GM18861 (cell line): ENCODE measurements around the gene CSE1L.
A peak's percentile ranks its signal among the peaks of the same experiment; 100 is the strongest.
"Not testable (repeated sequence)": the region's sequence is repeated elsewhere in the genome, so short reads cannot be mapped to it uniquely, and the experiment has no call there.

ENCODE experiments used
- ATAC-seq: cut with Tn5 transposase; IDR thresholded peaks from one replicate; pipeline ENCODE4 v1.9.1; 2021; ENCODE audit not compliant: unreplicated experiment

CSE1L gene

DNA sequence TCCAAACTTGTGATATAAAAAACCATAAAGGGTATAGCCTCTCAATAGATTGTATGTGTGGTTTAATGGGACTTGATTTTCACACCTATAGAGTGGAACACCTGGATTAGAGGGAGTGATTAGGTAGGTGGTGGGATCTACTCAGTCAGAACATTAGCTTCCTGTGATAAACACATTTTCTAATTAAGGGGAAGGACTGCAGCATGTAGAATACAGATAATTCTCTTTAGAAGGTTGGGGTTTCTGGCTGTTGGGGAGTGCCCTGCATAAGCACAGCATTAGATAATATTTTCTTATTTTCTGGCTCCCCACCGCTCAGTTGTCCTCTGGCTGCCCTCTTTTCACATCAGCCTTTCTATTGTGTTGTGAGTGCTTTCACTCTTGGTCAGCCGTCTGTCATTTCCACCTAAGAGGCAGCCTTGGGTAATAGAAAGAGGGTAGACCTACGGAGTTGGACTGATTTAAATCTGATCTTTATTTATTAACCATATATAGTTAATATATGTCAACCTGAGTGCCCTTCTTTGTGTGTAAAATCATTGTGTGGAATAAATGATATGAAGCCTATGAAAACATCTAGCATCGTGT is 8.0 kb downstream of the CSE1L start:
- peak; percentile 48 for ATAC-seq

DNA sequence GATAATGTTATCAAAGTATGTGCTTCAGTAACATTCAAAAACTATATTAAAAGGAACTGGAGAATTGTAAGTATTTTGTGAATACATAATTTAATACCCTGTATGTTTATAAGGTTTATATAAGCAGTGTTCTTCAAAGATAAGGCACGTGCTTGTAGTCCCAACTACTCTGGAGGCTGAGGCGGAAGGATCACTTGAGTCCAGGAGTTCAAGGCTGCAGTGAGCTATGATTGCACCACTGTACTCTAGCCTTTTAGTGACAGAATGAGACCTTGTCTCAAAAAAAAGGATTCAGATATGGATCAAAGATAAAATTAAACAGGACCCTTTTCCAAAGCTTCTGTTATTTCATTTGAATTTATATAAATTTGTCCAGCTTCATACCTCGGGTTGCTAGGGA is 17.2 kb downstream of the CSE1L start:
- no peak for ATAC-seq

- ATAC-seq: no peak
Measured at GRCh38 chr20:49074521-49074920, 28.4 kb downstream of the CSE1L start.

GRCh38 chr20:49078310-49078709 is 32.2 kb downstream of the CSE1L start:
- no peak for ATAC-seq

DNA sequence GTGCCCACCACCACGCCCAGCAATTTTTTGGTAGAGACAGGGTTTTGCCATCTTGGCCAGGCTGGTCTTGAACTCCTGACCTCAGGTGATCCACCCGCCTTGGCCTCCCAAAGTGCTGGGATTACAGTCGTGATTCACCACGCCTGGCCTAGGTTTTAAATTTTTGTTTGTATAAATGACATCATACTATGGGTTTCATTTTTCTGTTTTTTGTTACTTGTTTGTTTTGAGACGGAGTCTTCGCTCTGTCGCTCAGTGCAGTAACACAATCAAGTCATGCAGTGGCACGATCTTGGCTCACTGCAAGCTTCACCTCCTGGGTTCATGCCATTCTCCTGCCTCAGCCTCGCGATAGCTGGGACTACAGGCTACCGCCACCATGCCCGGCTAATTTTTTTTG is 36.2 kb downstream of the CSE1L start:
- not testable (repeated sequence) for ATAC-seq

GRCh38 chr20:49091104-49091503 is 45.0 kb downstream of the CSE1L start:
- ATAC-seq: no peak

GRCh38 chr20:49091762-49092161 is 45.6 kb downstream of the CSE1L start:
- no peak for ATAC-seq

GRCh38 chr20:49096203-49096730 is 50.2 kb downstream of the CSE1L start:
- no peak for ATAC-seq

- no peak for ATAC-seq
Measured at GRCh38 chr20:49097159-49097558, 51.0 kb downstream of the CSE1L start.

- no peak for ATAC-seq
Measured at GRCh38 chr20:49098136-49098535, 52.0 kb downstream of the CSE1L start.

- ATAC-seq: no peak
Measured at GRCh38 chr20:49099011-49099410, 52.9 kb downstream of the CSE1L start.

DNA sequence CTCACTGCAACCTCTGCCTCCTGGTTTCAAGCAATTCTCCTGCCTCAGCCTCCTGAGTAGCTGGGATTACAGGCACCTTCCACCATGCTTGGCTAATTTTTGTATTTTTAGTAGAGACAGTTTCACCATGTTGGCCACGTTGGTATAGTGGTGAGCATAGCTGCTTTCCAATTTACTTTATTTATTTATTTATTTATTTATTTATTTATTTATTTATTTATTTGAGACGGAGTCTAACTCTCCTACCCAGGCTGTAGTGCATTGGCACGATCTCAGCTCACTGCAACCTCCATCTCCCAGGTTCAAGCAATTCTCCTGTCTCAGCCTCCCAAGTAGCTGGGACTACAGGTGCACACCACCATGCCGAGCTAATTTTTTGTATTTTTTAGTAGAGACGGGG is 54.2 kb downstream of the CSE1L start:
- not testable (repeated sequence) for ATAC-seq

GRCh38 chr20:49100972-49101371 is 54.9 kb downstream of the CSE1L start:
- no peak for ATAC-seq

DNA sequence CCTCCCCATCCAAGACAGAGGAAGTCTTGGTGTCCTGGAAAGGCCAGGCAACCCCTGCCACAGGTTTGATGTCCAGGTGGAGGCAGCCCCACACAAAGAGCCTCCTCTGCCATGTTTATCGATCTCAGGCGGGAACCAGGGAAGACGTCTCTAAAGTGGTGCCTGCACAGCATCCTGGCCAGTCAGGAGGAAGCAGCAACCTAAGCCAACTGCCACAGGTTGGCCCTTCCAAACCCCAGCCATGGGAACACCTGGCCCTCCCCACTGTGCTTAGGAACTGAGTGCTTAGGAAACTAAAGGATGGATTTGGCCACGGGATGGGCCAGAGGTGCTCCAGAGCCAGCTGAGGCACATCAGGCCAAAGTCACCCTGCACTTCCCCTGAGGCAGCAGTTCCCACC is 56.9 kb downstream of the CSE1L start:
- no peak for ATAC-seq

- ATAC-seq: no peak
Measured at GRCh38 chr20:49103647-49104364, 57.7 kb downstream of the CSE1L start.

GRCh38 chr20:49104365-49104648 is 58.2 kb downstream of the CSE1L start:
- ATAC-seq: no peak

DNA sequence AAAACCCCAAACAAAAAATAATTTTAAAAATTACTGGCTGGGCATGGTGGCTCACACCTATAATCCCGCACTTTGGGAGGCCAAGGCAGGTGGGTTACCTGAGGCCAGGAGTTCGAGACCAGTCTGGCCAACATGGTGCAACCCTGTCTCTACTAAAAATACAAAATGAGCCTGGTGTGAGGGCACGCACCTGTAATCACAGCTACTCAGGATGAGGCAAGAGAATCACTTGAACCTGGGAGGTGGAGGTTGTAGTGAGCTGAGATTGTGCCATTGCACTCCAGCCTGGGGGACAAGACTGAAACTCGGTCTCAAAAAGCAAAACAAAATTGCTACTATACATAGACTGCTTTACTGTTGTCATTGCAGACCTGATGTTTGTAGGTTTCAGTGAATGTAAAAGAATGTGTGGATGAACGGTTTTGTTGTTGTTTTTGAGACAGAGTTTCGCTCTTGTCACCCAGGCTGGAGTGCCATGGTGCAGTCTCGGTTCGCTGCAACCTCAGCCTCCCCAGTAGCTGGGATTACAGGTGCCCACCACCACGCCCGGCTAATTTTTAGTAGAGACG is 59.0 kb downstream of the CSE1L start:
- ATAC-seq: not testable (repeated sequence)

GRCh38 chr20:49106328-49106727 is 60.2 kb downstream of the CSE1L start:
- no peak for ATAC-seq

DNA sequence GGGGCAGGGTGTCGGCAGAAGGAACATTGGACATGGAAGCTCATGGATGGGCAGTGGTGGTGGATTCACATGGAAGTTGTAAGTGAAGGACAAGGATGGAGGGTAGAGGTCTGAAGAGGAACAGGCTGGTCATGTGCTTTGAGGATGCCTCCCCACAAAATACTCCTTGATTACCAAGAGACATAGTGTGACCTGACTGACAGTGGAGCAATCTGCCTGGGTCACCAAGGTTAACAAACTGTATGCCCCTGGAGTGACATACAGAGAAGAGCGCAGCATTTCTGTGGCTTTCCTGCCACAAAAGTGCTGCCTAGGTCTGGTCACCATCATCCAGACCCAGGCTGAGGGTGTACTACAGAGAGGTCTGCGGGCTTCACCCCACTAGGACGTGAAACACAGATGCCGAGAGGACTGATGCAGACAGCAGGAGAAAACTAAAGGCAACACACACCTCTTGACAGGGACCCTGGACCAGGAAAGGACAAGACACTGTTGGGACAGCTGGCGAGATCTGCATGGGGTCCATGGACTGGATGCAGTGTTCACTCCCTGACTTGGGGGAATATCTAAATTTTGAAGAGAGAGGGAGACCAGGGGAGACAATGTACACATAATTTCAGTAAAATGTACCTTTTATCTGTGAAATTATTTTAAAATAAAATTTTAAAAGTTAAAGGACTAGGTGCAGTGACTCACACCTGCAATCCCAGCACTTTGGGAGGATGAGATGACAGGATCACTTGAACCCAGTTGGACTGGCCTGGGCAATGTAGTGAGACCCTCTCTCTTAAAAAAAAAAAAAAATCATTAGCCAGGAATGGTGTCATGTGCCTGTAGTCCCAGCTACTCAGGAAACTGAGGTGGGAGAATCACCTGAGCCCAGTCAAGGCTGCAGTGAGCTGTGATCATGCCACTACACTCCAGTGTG is 64.9 kb downstream of the CSE1L start:
- ATAC-seq: no peak

- no peak for ATAC-seq
Measured at GRCh38 chr20:49112596-49113274, 66.6 kb downstream of the CSE1L start.

GRCh38 chr20:49115564-49115963 is 69.5 kb downstream of the CSE1L start:
- ATAC-seq: no peak
